OCI-LY7 (cell line): ENCODE measurements around the gene AQP9. TPM values are rescaled to one million over a fixed set of nuclear protein-coding genes. Genes with fewer than 3 reads are reported as not detected.
"Not testable (repeated sequence)": the region's sequence is repeated elsewhere in the genome, so short reads cannot be mapped to it uniquely, and the experiment has no call there.

Experiments
- BruUV-seq: library from RNA; stranded (reverse); fragments of 400-500 nt; replicated peaks from 2 replicates; lab custom pipeline; 2021; lab: Mats Ljungman, UMichigan
- CTCF ChIA-PET: fragments of 300-600 bp; sonication (Branson Sonifier 250); formaldehyde crosslinking; loops from one replicate; lab custom pipeline; 2022; ENCODE audit warnings: antibody characterized with exemption; ENCODE audit not compliant: unreplicated experiment; lab: Charles Lee
- POLR2A ChIA-PET: fragments of 300-600 bp; sonication (Branson Sonifier 250); formaldehyde crosslinking; loops from one replicate; lab custom pipeline; 2022; ENCODE audit warnings: antibody characterized with exemption; lab: Charles Lee
- DNase-seq: peaks from one replicate; pipeline ENCODE4 v3.0.0-alpha.2; 2015; ENCODE audit warnings: low spot score
- H2AFZ ChIP-seq: fragments of 200-600 bp; sonication (generic), shearing (Covaris generic); 2 replicates; pipeline ENCODE4 v1.6.1; 2014; ENCODE audit warnings: mild to moderate bottlenecking, antibody characterized with exemption, low read length, moderate library complexity
- H3K27ac ChIP-seq: fragments of 200-600 bp; sonication (generic); 2 replicates; pipeline ENCODE4 v1.5.1; 2014; ENCODE audit warnings: mixed run types, low read depth, mild to moderate bottlenecking, moderate library complexity, low read length, inconsistent platforms; ENCODE audit not compliant: poor library complexity, severe bottlenecking
- H3K36me3 ChIP-seq: fragments of 200-600 bp; sonication (generic); 2 replicates; pipeline ENCODE4 v1.6.1; 2014; ENCODE audit warnings: mild to moderate bottlenecking, antibody characterized with exemption, low read length, moderate library complexity, mixed read lengths; ENCODE audit not compliant: insufficient read depth
- H3K4me1 ChIP-seq: fragments of 200-600 bp; sonication (generic); 2 replicates; pipeline ENCODE4 v1.5.1; 2014; ENCODE audit warnings: mild to moderate bottlenecking, low read length; ENCODE audit not compliant: insufficient read depth, poor library complexity, severe bottlenecking
- H3K4me2 ChIP-seq: fragments of 200-600 bp; sonication (generic); 2 replicates; pipeline ENCODE4 v1.6.1; 2014; ENCODE audit warnings: mild to moderate bottlenecking, low read length
- H3K4me3 ChIP-seq: fragments of 200-600 bp; sonication (generic); 2 replicates; pipeline ENCODE4 v1.5.1; 2014; ENCODE audit warnings: mild to moderate bottlenecking, low read depth, low read length; ENCODE audit not compliant: poor library complexity, severe bottlenecking
- H3K79me2 ChIP-seq: fragments of 200-600 bp; sonication (generic); 2 replicates; pipeline ENCODE4 v1.6.1; 2016; ENCODE audit warnings: low read depth, mild to moderate bottlenecking, low read length, moderate library complexity, mixed read lengths; ENCODE audit not compliant: insufficient read depth
- H3K9me2 ChIP-seq: fragments of 200-600 bp; sonication (generic); 2 replicates; pipeline ENCODE4 v1.6.1; 2016; ENCODE audit warnings: mild to moderate bottlenecking, low read length, mixed read lengths; ENCODE audit not compliant: insufficient read depth
- H3K9me3 ChIP-seq: fragments of 200-600 bp; sonication (generic); 2 replicates; pipeline ENCODE4 v1.6.1; 2014; ENCODE audit warnings: mild to moderate bottlenecking, mixed run types, low read length, mixed read lengths
- H4K20me1 ChIP-seq: fragments of 200-600 bp; sonication (generic); 2 replicates; pipeline ENCODE4 v1.6.1; 2014; ENCODE audit warnings: mild to moderate bottlenecking, antibody characterized with exemption, low read length, moderate library complexity, mixed read lengths; ENCODE audit not compliant: insufficient read depth
- CTCF ChIP-seq: fragments of 200-600 bp; sonication (generic); conservative IDR thresholded peaks from 2 replicates; pipeline ENCODE4 v1.5.1; 2014; ENCODE audit warnings: mild to moderate bottlenecking, antibody characterized with exemption, low read length, moderate library complexity, mixed read lengths
- EZH2phosphoT487 ChIP-seq: fragments of 200-600 bp; sonication (generic); IDR thresholded peaks from 2 replicates; pipeline ENCODE4 v1.6.1; 2018; ENCODE audit warnings: low read depth, borderline replicate concordance, mild to moderate bottlenecking, mixed run types, antibody characterized with exemption, low read length, moderate library complexity, mixed read lengths
- intact Hi-C: fragments of 100-400 bp; cut with micrococcal nuclease; formaldehyde crosslinking; loops from one replicate; pipeline ENCODE4 v1.10.0; 2022; ENCODE audit not compliant: unreplicated experiment
- total RNA-seq, 2 experiments: library from RNA; depleted of rRNA in 1 of 2; stranded (reverse); fragments of >200 nt in 1 of 2; shearing (Covaris generic) in 1 of 2; gene quantifications; 2 replicates each; pipeline ENCODE4 v1.2.3, GENCODE V29; 2014 to 2022

The AQP9 gene
- total RNA-seq, 2 experiments from 2014 or later = not detected

DNA sequence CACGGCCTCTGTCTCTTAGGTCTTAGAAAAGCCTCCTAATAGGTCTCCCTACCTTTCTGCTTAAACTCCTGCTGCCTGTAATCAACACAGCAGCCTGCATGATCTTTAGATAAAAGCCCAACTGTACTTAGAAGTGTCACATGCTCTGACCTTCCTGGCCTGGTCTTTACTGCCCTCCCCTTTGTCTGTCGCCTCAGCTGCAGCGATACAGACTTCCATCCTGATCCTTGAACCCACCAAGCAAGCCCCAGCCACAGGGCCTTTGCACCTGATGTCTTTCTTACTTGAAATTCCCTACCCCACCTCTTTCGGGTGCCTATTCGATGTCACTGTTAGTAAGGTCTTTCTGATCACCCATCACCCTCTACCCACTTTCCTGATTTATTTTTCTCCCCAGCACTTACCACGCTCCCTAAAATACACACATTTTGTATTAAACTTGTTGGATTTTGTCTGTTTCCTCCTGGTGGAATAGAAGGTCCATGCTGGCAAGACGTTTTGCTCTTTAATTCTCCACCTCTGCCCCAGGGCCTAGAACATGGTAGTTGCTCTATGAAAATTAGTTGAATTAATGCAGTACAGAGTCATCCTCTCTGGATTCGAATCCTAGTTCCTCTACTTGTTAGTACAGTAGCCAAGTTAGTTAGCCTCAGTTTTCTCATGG lies 51.1 kb downstream of the AQP9 start:
- Histone ChIP-seq H3K36me3 (no peaks in the 10 kb centered on the region), H3K9me3 (no peaks in the 10 kb centered on the region), H3K4me1 (no peaks in the 10 kb centered on the region), H3K4me2 (no peak overlapping the region), H4K20me1 (no peaks in the 10 kb centered on the region), H3K79me2 (no peaks in the 10 kb centered on the region), H3K9me2 (no peaks in the 10 kb centered on the region), H3K27ac (no peak overlapping the region), H2AFZ (no peak overlapping the region), H3K4me3 (no peak overlapping the region)
- TF ChIP-seq CTCF = no peak
- no peak for TF ChIP-seq EZH2phosphoT487
- CTCF ChIA-PET = no interaction called here
- no TSS peak for BruUV-seq
- intact Hi-C loops = no loop called here
- POLR2A ChIA-PET = no interaction called here
- DNase-seq = no peak

DNA sequence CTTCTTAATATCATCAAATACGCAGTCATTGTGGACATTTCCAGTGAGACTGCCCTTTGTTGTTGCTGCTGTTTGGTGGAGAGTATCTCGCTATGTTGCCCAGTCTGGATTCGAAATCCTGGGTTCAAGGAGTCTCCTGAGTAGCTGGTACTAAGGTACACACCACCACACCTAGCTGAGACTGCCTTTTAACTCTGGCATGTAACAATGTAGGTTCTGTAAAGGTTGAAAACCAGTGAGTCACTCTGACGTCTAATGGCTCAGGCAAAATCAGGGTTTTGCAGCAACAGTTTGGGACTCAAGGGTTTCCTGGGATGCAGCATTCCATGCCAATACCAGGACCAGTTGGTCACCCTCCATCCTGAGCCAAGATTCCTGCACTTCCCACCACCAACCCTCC lies 52.2 kb downstream of the AQP9 start:
- Histone ChIP-seq H2AFZ (no peak overlapping the region), H3K4me3 (no peak overlapping the region), H3K79me2 (no peaks in the 10 kb centered on the region), H3K4me2 (no peak overlapping the region), H3K9me3 (no peaks in the 10 kb centered on the region), H3K9me2 (no peaks in the 10 kb centered on the region), H4K20me1 (no peaks in the 10 kb centered on the region), H3K4me1 (no peaks in the 10 kb centered on the region), H3K36me3 (no peaks in the 10 kb centered on the region), H3K27ac (no peak overlapping the region)
- no TSS peak for BruUV-seq
- ChIA-PET POLR2A (no interaction called here), CTCF (no interaction called here)
- intact Hi-C loops = no loop called here
- no peak for TF ChIP-seq EZH2phosphoT487
- no peak for TF ChIP-seq CTCF
- no peak for DNase-seq

DNA sequence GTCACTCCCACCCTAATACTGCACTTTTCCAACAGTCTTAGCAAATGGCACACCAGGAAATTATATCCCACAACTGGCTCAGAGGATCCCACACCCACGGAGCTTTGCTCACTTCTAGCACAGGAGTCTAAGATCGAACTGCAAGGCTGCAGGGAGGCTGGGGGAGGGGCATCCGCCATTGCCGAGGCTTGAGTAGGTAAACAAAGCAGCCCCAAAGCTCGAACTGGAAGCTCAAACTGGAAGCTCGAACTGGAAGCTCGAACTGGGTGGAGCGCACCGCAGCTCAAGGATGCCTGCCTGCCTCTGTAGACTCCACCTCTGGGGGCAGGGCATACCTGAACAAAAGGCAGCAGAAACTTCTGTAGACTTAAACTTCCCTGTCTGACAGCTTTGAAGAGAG lies 55.5 kb downstream of the AQP9 start:
- H3K9me3 ChIP-seq, BruUV-seq, H3K36me3 ChIP-seq, DNase-seq, H3K4me3 ChIP-seq, H3K79me2 ChIP-seq, CTCF ChIA-PET, H3K4me1 ChIP-seq, intact Hi-C loops, H4K20me1 ChIP-seq, H3K27ac ChIP-seq, H3K4me2 ChIP-seq, H2AFZ ChIP-seq, H3K9me2 ChIP-seq: not testable (repeated sequence)
- POLR2A ChIA-PET = interaction anchor here (1.5 kb wide), 1 partner anchor 36 kb away, joined by 4 read pairs; no protein-coding TSS in a partner anchor
